ENCODE results near the gene MAP1LC3B.
"Not testable (repeated sequence)": the region's sequence is repeated elsewhere in the genome, so short reads cannot be mapped to it uniquely, and the experiment has no call there.

The MAP1LC3B gene

DNA sequence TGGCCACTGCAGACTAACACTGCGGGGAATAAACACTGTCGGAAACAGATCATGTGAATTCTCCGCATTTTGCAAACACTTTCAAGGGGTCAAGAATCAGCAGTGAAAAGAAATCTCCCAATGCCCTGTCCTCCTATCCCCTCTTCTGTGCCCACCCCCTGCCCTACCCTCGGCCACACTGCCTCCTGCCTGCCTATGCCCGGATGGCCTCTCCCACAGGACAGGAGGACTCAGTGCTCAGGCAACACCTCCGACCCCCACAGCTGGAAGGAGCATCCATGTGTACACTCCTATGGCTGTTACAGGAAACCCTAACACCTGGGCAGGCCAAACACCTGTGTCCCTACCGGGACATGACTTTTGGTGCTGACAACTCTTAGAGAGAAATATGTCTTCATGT is 33.0 kb upstream of the MAP1LC3B start:
- Histone ChIP-seq H3K27ac (ENCODE audit: insufficient read depth, low read length, poor library complexity, severe bottlenecking) (no peak overlapping the region), H3K9me3 (ENCODE audit: control insufficient read depth, low read length) (no peaks in the 10 kb centered on the region), H3K4me1 (ENCODE audit: control insufficient read depth, insufficient read depth, low read length, poor library complexity, severe bottlenecking) (no peaks in the 10 kb centered on the region), H3K36me3 (ENCODE audit: control insufficient read depth, insufficient read depth, low read length) (peaks cover 36% of the 10 kb centered on the region), H3K27me3 (replicated peaks; ENCODE audit: control insufficient read depth, insufficient read depth, low read length, poor library complexity, severe bottlenecking) (no peaks in the 10 kb centered on the region), H3K4me3 (ENCODE audit: insufficient read depth, low read depth, low read length, poor library complexity, severe bottlenecking) (no peak overlapping the region)
- DNase-seq, result no peak

DNA sequence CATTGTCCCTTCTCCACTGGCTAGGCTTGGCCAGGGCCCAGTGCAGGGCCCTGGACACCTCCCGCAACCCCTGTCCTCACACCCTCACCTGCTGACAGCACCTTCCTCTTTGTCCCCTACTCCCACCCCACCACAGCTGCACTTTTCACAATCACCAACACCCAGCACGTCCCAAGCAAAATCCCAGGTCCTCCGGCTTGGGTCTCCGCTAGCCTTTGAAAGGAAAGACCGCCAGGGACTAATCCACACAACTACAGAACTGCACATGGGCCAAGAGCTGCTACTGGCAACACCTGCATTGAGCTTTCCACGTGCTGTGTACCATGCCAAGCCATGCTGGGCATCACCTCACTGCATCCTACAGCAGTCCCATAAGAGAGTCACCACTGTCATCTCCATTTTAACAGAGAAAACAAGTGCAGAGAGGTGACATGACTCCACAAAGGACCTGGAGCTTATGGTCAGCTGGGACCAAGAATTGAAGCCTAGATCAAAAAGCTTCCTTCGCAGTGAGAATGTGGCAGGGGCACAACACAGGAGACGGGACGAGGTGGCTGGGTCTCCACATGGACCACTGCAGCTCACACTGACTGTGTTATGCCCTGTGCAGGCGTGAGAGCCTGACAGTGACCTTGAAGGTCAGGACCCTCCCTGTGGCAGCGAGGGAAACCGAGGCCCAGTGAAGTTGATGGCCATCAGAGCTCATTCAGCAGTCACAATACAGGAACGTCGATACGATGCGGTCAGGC is 31.1 kb upstream of the MAP1LC3B start:
- H3K4me3 ChIP-seq (ENCODE audit: insufficient read depth, low read depth, low read length, poor library complexity, severe bottlenecking), result no peak overlapping the region
- H3K27ac ChIP-seq (ENCODE audit: insufficient read depth, low read length, poor library complexity, severe bottlenecking), result no peak overlapping the region
- no peaks in the 10 kb centered on the region for H3K27me3 ChIP-seq (replicated peaks; ENCODE audit: control insufficient read depth, insufficient read depth, low read length, poor library complexity, severe bottlenecking)
- H3K9me3 ChIP-seq (ENCODE audit: control insufficient read depth, low read length), result no peaks in the 10 kb centered on the region
- no peak for DNase-seq
- peaks cover 40% of the 10 kb centered on the region for H3K36me3 ChIP-seq (ENCODE audit: control insufficient read depth, insufficient read depth, low read length)
- no peaks in the 10 kb centered on the region for H3K4me1 ChIP-seq (ENCODE audit: control insufficient read depth, insufficient read depth, low read length, poor library complexity, severe bottlenecking)

DNA sequence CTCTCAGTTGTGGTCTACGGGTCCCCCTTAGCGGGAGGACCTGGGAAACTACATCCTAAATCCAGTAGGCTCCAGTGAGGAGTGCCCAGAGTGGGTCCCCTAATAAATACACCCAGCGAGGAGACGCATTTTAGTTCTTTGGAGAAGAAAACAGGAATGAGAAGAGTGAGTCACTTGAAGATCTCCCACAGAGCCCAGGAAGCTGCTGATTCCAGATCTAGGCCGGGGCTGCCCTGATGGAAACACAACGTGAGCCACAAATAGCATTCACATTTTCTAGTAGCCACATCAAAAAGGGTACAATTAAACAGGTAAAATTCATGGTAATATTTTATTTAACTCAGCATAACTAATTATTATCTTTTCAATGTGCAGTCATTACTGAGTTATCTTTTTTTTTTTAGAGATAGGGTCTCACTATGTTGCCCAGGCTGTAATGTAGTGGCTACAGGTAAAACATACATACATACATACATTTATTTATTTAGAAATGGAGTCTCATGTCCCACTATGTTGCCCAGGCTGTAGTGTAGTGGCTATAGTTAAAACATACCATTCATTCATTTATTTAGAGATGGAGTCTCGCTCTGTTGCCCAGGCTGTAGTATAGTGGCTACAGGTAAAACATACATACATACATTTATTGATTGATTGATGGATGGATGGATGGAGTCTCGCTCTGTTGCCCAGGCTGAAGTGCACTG is 30.1 kb upstream of the MAP1LC3B start:
- H3K27me3 ChIP-seq (replicated peaks; ENCODE audit: control insufficient read depth, insufficient read depth, low read length, poor library complexity, severe bottlenecking), result no peaks in the 10 kb centered on the region
- peaks cover 37% of the 10 kb centered on the region for H3K36me3 ChIP-seq (ENCODE audit: control insufficient read depth, insufficient read depth, low read length)

DNA sequence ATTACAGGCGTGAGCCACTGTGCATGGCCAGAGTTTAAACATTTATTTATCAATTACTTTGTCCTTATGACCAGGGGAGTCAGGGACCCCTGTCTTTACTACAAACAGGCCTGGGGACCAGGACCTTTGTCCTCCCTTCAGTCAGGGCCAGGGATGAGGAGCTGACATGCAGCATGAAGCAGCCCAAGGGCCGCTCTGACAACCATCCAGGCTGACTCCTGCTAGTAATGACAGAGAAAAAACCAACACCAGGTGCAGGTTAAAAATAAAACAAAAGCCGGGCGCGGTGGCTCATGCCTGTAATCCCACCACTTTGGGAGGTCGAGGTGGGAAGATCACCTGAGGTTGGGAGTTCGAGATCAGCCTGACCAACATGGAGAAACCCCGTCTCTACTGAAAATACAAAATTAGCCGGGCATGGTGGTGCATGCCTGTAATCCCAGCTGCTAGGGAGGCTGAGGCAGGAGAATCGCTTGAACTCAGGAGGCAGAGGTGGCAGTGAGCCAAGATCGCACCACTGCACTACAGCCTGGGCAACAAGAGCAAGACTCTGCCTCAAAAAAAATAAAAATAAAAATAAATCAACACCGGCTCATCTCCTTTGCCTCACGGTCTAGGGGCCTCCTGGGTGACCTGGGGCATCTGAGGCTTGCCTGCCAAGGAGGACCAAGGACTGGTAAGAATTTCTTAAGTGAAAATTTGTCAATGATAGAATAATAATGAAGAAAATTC is 29.1 kb upstream of the MAP1LC3B start:
- not testable (repeated sequence) for H3K27me3 ChIP-seq (replicated peaks; ENCODE audit: control insufficient read depth, insufficient read depth, low read length, poor library complexity, severe bottlenecking); H3K4me1 ChIP-seq (ENCODE audit: control insufficient read depth, insufficient read depth, low read length, poor library complexity, severe bottlenecking); DNase-seq; H3K27ac ChIP-seq (ENCODE audit: insufficient read depth, low read length, poor library complexity, severe bottlenecking); H3K4me3 ChIP-seq (ENCODE audit: insufficient read depth, low read depth, low read length, poor library complexity, severe bottlenecking); H3K9me3 ChIP-seq (ENCODE audit: control insufficient read depth, low read length)
- H3K36me3 ChIP-seq (ENCODE audit: control insufficient read depth, insufficient read depth, low read length), result peaks cover 37% of the 10 kb centered on the region

More for the DNA sequence above, 30.1 kb upstream of the MAP1LC3B start:
- Histone ChIP-seq H3K27ac (ENCODE audit: insufficient read depth, low read length, poor library complexity, severe bottlenecking) (no peak overlapping the region), H3K4me3 (ENCODE audit: insufficient read depth, low read depth, low read length, poor library complexity, severe bottlenecking) (no peak overlapping the region), H3K9me3 (ENCODE audit: control insufficient read depth, low read length) (no peaks in the 10 kb centered on the region), H3K4me1 (ENCODE audit: control insufficient read depth, insufficient read depth, low read length, poor library complexity, severe bottlenecking) (no peaks in the 10 kb centered on the region)
- no peak for DNase-seq

DNA sequence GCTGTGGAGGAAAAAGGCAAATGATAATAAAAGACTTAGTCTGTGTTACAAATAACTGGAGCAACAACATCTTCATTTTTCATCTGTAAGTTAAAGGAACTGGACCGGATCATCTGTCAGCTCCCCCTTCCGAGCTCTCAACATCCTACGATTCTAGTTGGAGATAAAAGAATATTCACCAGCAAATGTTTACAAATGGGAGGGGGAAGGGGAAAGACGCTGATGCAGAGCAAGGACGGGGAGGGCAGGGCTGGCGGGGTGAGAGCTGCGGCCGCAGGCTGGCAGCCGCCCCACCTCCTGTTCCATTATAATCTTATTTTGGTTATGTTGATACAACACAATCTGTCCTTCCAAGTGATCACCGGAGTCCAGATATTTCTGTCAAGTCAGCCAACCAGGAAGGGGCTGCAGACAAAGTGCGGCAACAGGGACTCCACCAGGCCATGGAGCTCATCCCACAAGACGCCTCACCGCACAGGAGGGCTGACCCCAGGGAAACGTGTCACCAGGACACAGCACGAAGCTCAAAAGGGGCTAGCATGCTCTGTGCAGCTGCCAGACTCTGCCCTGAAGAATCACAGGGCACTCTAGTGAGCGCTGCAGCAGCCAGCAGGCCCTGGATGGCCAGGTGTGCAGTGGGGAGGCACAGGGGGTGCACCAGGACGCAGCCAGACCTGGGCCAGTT is 28.2 kb upstream of the MAP1LC3B start:
- H3K4me3 ChIP-seq (ENCODE audit: insufficient read depth, low read depth, low read length, poor library complexity, severe bottlenecking), result no peak overlapping the region
- no peak for DNase-seq
- H3K9me3 ChIP-seq (ENCODE audit: control insufficient read depth, low read length), result no peaks in the 10 kb centered on the region
- no peaks in the 10 kb centered on the region for H3K4me1 ChIP-seq (ENCODE audit: control insufficient read depth, insufficient read depth, low read length, poor library complexity, severe bottlenecking)
- peaks cover 28% of the 10 kb centered on the region for H3K36me3 ChIP-seq (ENCODE audit: control insufficient read depth, insufficient read depth, low read length)
- H3K27me3 ChIP-seq (replicated peaks; ENCODE audit: control insufficient read depth, insufficient read depth, low read length, poor library complexity, severe bottlenecking), result no peaks in the 10 kb centered on the region
- no peak overlapping the region for H3K27ac ChIP-seq (ENCODE audit: insufficient read depth, low read length, poor library complexity, severe bottlenecking)

DNA sequence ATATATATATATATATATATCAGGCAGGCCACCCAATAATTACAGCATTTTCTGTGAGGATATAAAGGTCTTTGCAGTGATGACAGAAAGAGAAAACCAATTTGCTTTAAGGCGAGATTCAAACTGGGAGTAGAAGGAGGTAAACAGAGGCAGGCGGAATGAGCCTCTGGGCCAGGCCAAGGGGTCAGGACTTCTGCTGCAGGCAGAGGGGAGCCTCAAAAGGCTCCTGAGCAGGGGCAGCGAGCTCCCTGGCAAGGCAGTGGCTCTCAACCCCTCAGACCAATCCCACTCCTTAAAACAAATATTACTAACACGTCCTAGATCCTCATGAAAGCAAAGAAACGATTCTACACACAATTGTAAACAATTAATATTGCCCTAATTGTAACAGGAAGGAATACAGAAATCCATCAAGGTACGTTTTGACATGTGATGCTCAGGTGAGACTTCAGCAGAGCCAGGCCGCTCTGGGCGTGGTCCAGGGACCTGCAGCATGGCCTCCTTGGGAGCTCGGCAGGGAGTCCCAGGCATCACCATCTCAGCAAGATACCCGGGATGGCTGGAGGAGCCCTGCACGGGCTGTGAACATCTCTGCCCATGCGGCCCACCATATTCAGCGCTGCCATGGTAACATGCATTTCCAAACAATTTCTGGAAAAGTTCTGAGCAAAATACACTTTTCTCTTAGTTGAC is 27.0 kb upstream of the MAP1LC3B start:
- no peak for DNase-seq
- no peaks in the 10 kb centered on the region for H3K27me3 ChIP-seq (replicated peaks; ENCODE audit: control insufficient read depth, insufficient read depth, low read length, poor library complexity, severe bottlenecking)
- H3K4me3 ChIP-seq (ENCODE audit: insufficient read depth, low read depth, low read length, poor library complexity, severe bottlenecking), result no peak overlapping the region
- H3K27ac ChIP-seq (ENCODE audit: insufficient read depth, low read length, poor library complexity, severe bottlenecking), result no peak overlapping the region
- H3K9me3 ChIP-seq (ENCODE audit: control insufficient read depth, low read length), result no peaks in the 10 kb centered on the region
- H3K4me1 ChIP-seq (ENCODE audit: control insufficient read depth, insufficient read depth, low read length, poor library complexity, severe bottlenecking), result no peaks in the 10 kb centered on the region
- peaks cover 16% of the 10 kb centered on the region for H3K36me3 ChIP-seq (ENCODE audit: control insufficient read depth, insufficient read depth, low read length)

DNA sequence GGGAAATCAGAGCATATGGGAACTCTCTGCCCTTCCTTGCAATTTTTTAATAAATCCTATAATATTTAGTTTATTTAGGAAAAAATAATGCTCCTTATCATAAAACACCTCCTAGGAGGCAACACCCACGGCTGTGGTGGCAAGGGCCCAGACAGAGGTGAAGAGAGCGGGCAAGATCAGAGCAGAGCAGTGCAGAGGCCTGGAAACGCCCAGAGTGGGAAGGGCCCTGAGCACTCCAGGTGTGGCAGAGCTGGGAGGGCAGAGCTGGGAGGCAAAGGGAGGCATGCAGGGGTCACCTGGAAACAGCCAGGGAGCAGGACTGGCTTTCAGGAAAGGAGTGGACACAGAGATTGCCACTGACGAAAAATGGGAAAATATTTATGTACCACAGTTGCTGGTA is 25.8 kb upstream of the MAP1LC3B start:
- Histone ChIP-seq H3K9me3 (ENCODE audit: control insufficient read depth, low read length) (no peaks in the 10 kb centered on the region), H3K4me3 (ENCODE audit: insufficient read depth, low read depth, low read length, poor library complexity, severe bottlenecking) (no peak overlapping the region), H3K36me3 (ENCODE audit: control insufficient read depth, insufficient read depth, low read length) (peaks cover 16% of the 10 kb centered on the region), H3K27ac (ENCODE audit: insufficient read depth, low read length, poor library complexity, severe bottlenecking) (no peak overlapping the region), H3K4me1 (ENCODE audit: control insufficient read depth, insufficient read depth, low read length, poor library complexity, severe bottlenecking) (no peaks in the 10 kb centered on the region), H3K27me3 (replicated peaks; ENCODE audit: control insufficient read depth, insufficient read depth, low read length, poor library complexity, severe bottlenecking) (no peaks in the 10 kb centered on the region)
- no peak for DNase-seq

DNA sequence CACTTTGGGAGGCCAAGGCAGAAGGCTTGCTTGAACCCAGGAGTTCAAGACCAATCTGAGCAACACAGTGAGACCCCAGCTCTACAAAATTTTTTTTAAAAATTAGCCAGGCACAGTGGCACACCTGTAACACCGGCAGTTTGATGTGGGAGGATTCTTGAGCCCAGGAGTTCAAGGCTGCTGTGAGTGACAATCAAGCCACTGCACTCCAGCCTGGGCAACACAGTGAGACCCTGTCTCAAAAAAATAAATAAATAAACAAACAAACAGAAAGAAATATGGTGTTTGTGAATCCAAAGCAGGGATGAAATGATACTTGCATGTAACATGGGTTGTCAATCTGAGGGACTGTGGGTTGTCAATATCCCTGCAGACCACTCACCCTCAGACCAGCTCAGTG is 25.2 kb upstream of the MAP1LC3B start:
- H3K9me3 ChIP-seq (ENCODE audit: control insufficient read depth, low read length), result no peaks in the 10 kb centered on the region
- no peak overlapping the region for H3K27ac ChIP-seq (ENCODE audit: insufficient read depth, low read length, poor library complexity, severe bottlenecking)
- DNase-seq, result no peak
- no peaks in the 10 kb centered on the region for H3K4me1 ChIP-seq (ENCODE audit: control insufficient read depth, insufficient read depth, low read length, poor library complexity, severe bottlenecking)
- H3K27me3 ChIP-seq (replicated peaks; ENCODE audit: control insufficient read depth, insufficient read depth, low read length, poor library complexity, severe bottlenecking), result no peaks in the 10 kb centered on the region
- H3K36me3 ChIP-seq (ENCODE audit: control insufficient read depth, insufficient read depth, low read length), result peaks cover 12% of the 10 kb centered on the region
- H3K4me3 ChIP-seq (ENCODE audit: insufficient read depth, low read depth, low read length, poor library complexity, severe bottlenecking), result no peak overlapping the region

DNA sequence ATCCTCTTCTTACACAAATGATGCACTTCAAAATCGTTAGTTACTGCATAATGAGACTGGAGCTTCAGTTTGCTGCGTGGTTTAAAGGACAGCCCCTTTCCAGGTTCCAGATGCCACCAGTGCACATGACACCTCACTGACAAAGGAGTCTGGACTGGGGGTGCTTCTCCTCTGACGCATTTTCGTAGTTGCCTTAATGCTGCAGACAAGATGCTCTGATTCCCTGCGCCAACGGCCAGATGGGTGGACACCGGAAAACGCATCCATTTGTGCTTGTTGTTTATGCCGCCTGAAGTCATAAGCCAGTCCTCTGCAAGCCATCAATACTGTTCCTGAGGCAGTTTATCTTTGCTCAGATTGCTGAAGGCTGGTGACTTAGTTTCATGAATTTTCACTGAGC is 24.6 kb upstream of the MAP1LC3B start:
- Histone ChIP-seq H3K36me3 (ENCODE audit: control insufficient read depth, insufficient read depth, low read length) (peaks cover 12% of the 10 kb centered on the region), H3K4me1 (ENCODE audit: control insufficient read depth, insufficient read depth, low read length, poor library complexity, severe bottlenecking) (no peaks in the 10 kb centered on the region), H3K27me3 (replicated peaks; ENCODE audit: control insufficient read depth, insufficient read depth, low read length, poor library complexity, severe bottlenecking) (no peaks in the 10 kb centered on the region), H3K4me3 (ENCODE audit: insufficient read depth, low read depth, low read length, poor library complexity, severe bottlenecking) (no peak overlapping the region), H3K9me3 (ENCODE audit: control insufficient read depth, low read length) (no peaks in the 10 kb centered on the region), H3K27ac (ENCODE audit: insufficient read depth, low read length, poor library complexity, severe bottlenecking) (no peak overlapping the region)
- no peak for DNase-seq

Data from effector memory CD4-positive, alpha-beta T cell (primary cell).